ENCODE measurements around the gene UAP1. TPM values are rescaled to one million over a fixed set of nuclear protein-coding genes. Genes with fewer than 3 reads are reported as not detected.
A peak's percentile ranks its signal among the peaks of the same experiment; 100 is the strongest.

Gene UAP1
- total RNA-seq, 1 experiment from 2014 or later, result 479 TPM

GRCh38 chr1:162573136-162573535 lies 11.6 kb downstream of the UAP1 start:
- no TSS peak for BruUV-seq (replicated peaks)
- ChIA-PET POLR2A (interaction anchor here (0.6 to 7.0 kb wide), 3 partner anchors 9 to 32 kb away, joined by 3 to 58 read pairs (median 5); partner anchors contain the start of gene UAP1), CTCF (interaction anchor here (0.6 to 1.6 kb wide), 6 partner anchors 9 to 781 kb away, joined by 3 to 5 read pairs (median 3); no protein-coding TSS in a partner anchor)
- no peak for DNase-seq (ENCODE audit: unreplicated experiment)
- Mint-ChIP-seq H3K36me3 (ENCODE audit: insufficient read depth, unreplicated experiment) (peaks cover 82% of the 10 kb centered on the region), H3K9me3 (ENCODE audit: unreplicated experiment) (no peaks in the 10 kb centered on the region), H3K27me3 (ENCODE audit: insufficient read depth, unreplicated experiment) (no peaks in the 10 kb centered on the region), H3K4me3 (ENCODE audit: unreplicated experiment) (no peak overlapping the region), H3K4me1 (ENCODE audit: insufficient read depth, unreplicated experiment) (peaks cover 54% of the 10 kb centered on the region), H3K27ac (ENCODE audit: low read depth, unreplicated experiment) (peak overlapping the region; percentile 75)
- intact Hi-C loops (cut with micrococcal nuclease), result no loop called here
- TF ChIP-seq CTCF (IDR thresholded peaks at IDR 0.05; ENCODE audit: unreplicated experiment), result no peak

DNA sequence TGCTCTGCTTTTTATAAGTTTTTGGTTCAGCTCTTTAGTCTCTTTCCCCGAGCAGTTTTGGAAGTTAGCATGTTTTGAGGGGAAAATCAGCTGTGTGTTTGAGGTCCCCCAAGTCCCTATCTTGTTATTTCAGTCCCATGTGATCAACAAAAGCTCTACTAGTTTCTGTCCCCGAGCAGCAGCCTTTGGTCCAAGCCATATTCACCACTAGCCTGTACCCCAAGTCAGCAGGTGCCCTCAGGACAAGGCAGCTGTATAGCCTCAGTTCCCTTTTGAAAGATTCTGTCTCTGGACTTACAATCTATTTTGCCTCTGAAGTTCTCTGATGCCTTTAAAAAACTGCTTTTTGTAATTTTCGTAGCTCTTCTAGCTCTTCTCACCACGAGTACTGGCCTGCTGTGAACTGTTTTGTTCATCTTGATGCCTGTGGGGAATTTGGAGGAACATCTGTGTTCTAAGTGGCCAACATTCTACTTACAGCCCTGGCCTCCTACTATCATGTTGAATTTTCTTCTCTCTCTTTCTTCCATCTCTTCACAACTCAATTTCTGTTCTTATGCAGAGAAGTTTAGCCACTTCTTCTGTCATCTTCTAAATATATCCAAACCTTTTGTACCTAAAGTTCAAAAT lies 16.7 kb downstream of the UAP1 start:
- ChIA-PET POLR2A (interaction anchor here (0.6 to 1.6 kb wide), 6 partner anchors 9 to 259 kb away, joined by 3 to 5 read pairs (median 3); no protein-coding TSS in a partner anchor), CTCF (interaction anchor here (0.6 to 1.2 kb wide), 5 partner anchors 10 to 35 kb away, joined by 3 to 7 read pairs (median 4); no protein-coding TSS in a partner anchor)
- no TSS peak for BruUV-seq (replicated peaks)
- Mint-ChIP-seq H3K4me3 (ENCODE audit: unreplicated experiment) (no peak overlapping the region), H3K36me3 (ENCODE audit: insufficient read depth, unreplicated experiment) (peaks cover 87% of the 10 kb centered on the region), H3K27ac (ENCODE audit: low read depth, unreplicated experiment) (peak overlapping the region; percentile 52), H3K27me3 (ENCODE audit: insufficient read depth, unreplicated experiment) (no peaks in the 10 kb centered on the region), H3K9me3 (ENCODE audit: unreplicated experiment) (no peaks in the 10 kb centered on the region), H3K4me1 (ENCODE audit: insufficient read depth, unreplicated experiment) (peaks cover 20% of the 10 kb centered on the region)
- DNase-seq (ENCODE audit: unreplicated experiment), result no peak
- TF ChIP-seq CTCF (IDR thresholded peaks at IDR 0.05; ENCODE audit: unreplicated experiment), result no peak
- intact Hi-C loops (cut with micrococcal nuclease), result no loop called here

DNA sequence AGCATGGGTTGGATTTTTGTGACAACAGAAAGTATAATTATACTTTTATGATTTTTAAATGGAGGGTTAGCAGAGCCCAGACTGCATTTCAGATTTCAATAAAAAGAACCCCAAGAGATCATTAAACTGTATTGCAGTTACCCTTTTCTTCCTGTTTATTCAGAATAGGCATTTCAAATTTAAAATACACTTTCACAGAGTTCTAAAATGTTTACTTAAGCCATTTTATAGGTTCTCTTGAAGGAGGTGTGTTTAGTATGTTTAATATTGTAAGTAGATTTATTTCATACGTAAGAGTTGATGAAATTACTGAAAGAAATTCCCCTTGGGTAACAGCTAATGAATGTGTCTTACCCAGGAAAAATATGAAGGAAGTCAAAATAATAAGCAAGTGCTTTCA lies 17.4 kb downstream of the UAP1 start:
- intact Hi-C loops (cut with micrococcal nuclease), result no loop called here

More for the DNA sequence above, 17.4 kb downstream of the UAP1 start:
- peaks cover 89% of the 10 kb centered on the region for H3K36me3 Mint-ChIP-seq (ENCODE audit: insufficient read depth, unreplicated experiment)
- DNase-seq (ENCODE audit: unreplicated experiment), result no peak
- peaks cover 17% of the 10 kb centered on the region for H3K4me1 Mint-ChIP-seq (ENCODE audit: insufficient read depth, unreplicated experiment)
- H3K4me3 Mint-ChIP-seq (ENCODE audit: unreplicated experiment), result no peak overlapping the region
- CTCF ChIA-PET, result interaction anchor here (0.5 to 1.1 kb wide), 6 partner anchors 9 to 493 kb away, joined by 3 to 5 read pairs (median 3); no protein-coding TSS in a partner anchor
- H3K27ac Mint-ChIP-seq (ENCODE audit: low read depth, unreplicated experiment), result peak overlapping the region; percentile 52
- BruUV-seq (replicated peaks), result no TSS peak
- POLR2A ChIA-PET, result interaction anchor here (1.0 to 1.4 kb wide), 3 partner anchors 14 to 39 kb away, joined by 3 to 5 read pairs (median 3); no protein-coding TSS in a partner anchor
- H3K9me3 Mint-ChIP-seq (ENCODE audit: unreplicated experiment), result no peaks in the 10 kb centered on the region
- TF ChIP-seq CTCF (IDR thresholded peaks at IDR 0.05; ENCODE audit: unreplicated experiment), result no peak
- no peaks in the 10 kb centered on the region for H3K27me3 Mint-ChIP-seq (ENCODE audit: insufficient read depth, unreplicated experiment)
